ENCODE data around the gene SCGN. TPM values are rescaled to one million over a fixed set of nuclear protein-coding genes. Genes with fewer than 3 reads are reported as not detected.

The SCGN gene
- total RNA-seq, 1 experiment from 2014 or later: not detected

GRCh38 chr6:25704001-25704400 is 52.0 kb downstream of the SCGN start:
- no peak for DNase-seq (ENCODE audit: low read depth)
- in situ Hi-C loops (cut with HindIII; ENCODE audit: low pct_unique_long_range_greater_than_20kb, low sequenced_read_pairs): no loop called here

DNA sequence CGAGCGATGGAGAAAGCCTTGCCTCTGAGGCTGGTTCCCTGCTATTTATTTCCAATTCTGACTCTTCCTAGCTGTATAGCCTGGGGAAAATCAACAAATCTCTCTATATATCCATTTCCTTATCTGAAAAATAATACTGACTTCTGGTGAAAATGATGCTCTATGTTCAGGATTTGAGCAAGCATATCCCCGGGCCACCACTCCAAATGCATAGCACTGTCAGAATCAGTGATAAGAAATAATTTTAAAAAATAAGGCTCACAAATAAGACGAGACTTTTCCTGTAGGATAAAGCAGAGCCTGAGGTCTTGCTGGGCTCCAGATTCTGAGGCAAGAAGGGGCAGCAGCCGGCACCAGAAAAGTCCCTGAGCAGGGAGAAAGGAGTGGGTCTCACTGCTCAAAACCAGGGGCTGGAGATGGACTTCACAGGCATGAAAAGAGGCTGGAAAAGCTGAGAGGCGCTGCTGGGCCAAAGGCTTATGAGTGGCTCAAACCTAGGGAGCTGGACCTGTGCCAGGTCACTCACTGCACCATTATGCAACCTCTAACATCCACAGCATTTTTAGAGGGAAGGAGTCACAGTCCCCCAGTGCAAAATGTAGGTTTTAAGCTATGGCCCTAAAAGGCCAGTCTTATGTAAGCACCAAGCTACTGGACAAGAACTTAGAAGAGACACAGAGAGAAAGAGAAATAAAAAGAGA is 54.4 kb downstream of the SCGN start:
- DNase-seq (ENCODE audit: low read depth): no peak
- in situ Hi-C loops (cut with HindIII; ENCODE audit: low pct_unique_long_range_greater_than_20kb, low sequenced_read_pairs): no loop called here

- no peak for DNase-seq (ENCODE audit: low read depth)
- in situ Hi-C loops (cut with HindIII; ENCODE audit: low pct_unique_long_range_greater_than_20kb, low sequenced_read_pairs): no loop called here
Measured at GRCh38 chr6:25709761-25710160, 57.7 kb downstream of the SCGN start.

GRCh38 chr6:25710287-25710686 is 58.3 kb downstream of the SCGN start:
- in situ Hi-C loops (cut with HindIII; ENCODE audit: low pct_unique_long_range_greater_than_20kb, low sequenced_read_pairs): no loop called here
- DNase-seq (ENCODE audit: low read depth): no peak

DNA sequence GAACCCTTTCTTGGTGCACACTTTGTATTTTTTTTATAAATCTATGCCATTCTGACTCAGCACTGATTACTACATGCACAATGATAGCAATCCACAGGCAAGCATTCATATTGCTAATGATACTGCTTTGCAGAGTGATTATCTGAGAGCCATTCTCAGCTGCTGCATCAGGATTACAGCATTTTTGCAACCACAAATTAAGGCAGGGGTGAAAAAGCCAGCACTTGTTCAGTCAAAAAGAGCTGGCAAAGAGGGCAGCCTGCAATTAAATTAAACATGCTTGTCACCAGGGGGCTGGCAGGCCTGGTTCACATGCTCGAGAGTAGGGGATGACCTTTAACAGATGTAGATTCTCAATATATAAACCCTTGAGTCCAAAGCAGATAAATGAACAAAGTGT is 61.8 kb downstream of the SCGN start:
- in situ Hi-C loops (cut with HindIII; ENCODE audit: low pct_unique_long_range_greater_than_20kb, low sequenced_read_pairs): no loop called here

DNA sequence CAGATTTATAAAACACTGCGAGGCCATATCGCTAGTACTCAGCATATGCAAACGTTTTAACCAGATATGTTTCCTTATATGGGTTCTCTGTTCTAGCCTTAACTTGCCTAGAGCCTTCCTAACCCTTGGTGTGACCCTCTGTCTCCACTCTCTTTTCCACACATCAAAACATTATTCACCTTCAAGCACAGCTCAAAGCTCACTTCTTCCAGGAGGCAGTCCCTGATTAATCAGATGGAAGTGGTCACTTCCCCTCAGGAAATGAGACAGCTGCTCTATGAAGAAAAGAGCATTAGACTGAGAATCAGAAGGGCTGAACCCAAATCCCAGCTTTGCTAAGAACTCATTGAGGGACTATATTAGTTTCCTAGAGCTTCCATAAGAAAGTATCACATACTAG is 62.8 kb downstream of the SCGN start:
- in situ Hi-C loops (cut with HindIII; ENCODE audit: low pct_unique_long_range_greater_than_20kb, low sequenced_read_pairs): no loop called here
- no peak for DNase-seq (ENCODE audit: low read depth)

More for the DNA sequence above, 61.8 kb downstream of the SCGN start:
- no peak for DNase-seq (ENCODE audit: low read depth)

DNA sequence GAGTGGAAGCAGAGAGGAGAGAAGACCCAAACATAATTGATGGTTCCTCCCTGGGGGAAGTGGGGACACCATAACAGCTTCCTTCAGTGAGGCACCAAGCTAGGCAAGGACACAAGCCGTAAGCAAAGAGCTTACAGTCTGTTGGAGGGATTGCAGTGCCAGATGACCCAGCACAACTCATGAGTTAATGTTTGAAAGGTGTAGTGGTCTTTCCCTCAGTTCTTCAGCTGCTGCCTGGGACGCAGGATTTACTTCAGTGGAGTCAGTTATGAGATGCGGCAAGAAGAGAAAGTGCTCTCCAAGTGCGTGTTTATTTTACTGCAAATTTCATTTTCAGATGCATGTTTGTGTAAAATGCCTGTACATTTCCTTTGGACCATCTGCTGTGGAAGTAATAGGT is 63.8 kb downstream of the SCGN start:
- in situ Hi-C loops (cut with HindIII; ENCODE audit: low pct_unique_long_range_greater_than_20kb, low sequenced_read_pairs): no loop called here
- DNase-seq (ENCODE audit: low read depth): no peak

- DNase-seq (ENCODE audit: low read depth): peak; percentile 21
- in situ Hi-C loops (cut with HindIII; ENCODE audit: low pct_unique_long_range_greater_than_20kb, low sequenced_read_pairs): no loop called here
Measured at GRCh38 chr6:25717866-25718740, 66.1 kb downstream of the SCGN start.

- no peak for DNase-seq (ENCODE audit: low read depth)
- in situ Hi-C loops (cut with HindIII; ENCODE audit: low pct_unique_long_range_greater_than_20kb, low sequenced_read_pairs): no loop called here
Measured at GRCh38 chr6:25726122-25726911, 74.3 kb downstream of the SCGN start.

GRCh38 chr6:25727028-25727427 is 75.0 kb downstream of the SCGN start:
- DNase-seq (ENCODE audit: low read depth): no peak
- in situ Hi-C loops (cut with HindIII; ENCODE audit: low pct_unique_long_range_greater_than_20kb, low sequenced_read_pairs): no loop called here

DNA sequence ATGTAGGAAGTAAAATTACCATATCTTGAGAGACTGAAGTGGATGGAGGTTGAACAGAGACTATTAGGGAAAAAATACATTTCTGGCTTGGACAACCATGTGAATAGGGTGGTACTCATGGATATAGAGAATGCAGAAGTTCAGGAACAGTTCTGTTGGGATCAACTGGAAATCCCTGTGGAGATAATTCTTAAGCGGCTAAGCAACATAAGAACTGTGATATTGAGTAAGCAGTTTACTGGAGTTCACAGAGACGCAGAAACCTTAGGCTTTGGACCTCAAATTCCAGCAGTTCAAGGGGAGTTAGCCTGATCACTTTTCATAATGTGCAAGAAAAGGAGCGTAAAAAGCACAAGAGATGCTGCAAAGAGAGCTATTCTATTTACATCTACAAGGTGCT is 78.9 kb downstream of the SCGN start:
- in situ Hi-C loops (cut with HindIII; ENCODE audit: low pct_unique_long_range_greater_than_20kb, low sequenced_read_pairs): no loop called here
- no peak for DNase-seq (ENCODE audit: low read depth)

- in situ Hi-C loops (cut with HindIII; ENCODE audit: low pct_unique_long_range_greater_than_20kb, low sequenced_read_pairs): no loop called here
- no peak for DNase-seq (ENCODE audit: low read depth)
Measured at GRCh38 chr6:25731721-25732120, 79.7 kb downstream of the SCGN start.

DNA sequence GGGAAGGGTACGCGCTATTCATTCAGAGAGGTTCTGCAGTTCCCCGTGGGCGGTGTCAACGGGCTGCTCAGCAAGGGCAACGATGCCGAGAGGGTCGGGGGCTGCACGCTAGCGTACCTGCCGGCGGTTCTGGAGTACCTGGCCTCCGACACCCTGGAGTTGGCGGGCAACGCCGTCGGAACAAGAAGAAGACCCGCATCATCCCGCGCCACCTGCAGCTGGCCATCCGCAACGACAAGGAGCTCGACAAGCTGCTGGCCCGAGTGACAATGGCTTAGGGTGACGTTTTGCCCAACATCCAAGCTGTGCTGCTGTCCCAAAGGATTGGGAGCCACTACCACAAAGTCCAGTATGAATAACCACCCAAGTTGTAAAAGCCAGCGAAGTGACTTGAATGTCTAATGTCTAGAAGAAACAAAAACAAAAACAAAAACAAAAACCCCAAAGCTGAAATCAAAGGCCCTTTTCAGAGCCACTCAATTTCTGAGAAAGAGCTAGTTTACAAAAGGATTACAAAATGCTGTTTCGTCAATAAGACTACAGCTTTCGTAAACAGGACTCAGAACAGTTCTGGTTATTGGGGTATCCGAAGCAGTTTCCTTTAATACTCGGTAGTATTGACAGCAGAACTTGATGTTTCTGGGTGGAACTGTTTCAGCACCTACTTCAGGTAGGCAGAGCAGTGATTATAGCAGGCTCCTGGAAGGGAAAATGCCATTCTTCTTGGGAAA is 80.6 kb downstream of the SCGN start:
- in situ Hi-C loops (cut with HindIII; ENCODE audit: low pct_unique_long_range_greater_than_20kb, low sequenced_read_pairs): no loop called here
- DNase-seq (ENCODE audit: low read depth): no peak

- no peak for DNase-seq (ENCODE audit: low read depth)
- in situ Hi-C loops (cut with HindIII; ENCODE audit: low pct_unique_long_range_greater_than_20kb, low sequenced_read_pairs): no loop called here
Measured at GRCh38 chr6:25735261-25735660, 83.2 kb downstream of the SCGN start.

DNA sequence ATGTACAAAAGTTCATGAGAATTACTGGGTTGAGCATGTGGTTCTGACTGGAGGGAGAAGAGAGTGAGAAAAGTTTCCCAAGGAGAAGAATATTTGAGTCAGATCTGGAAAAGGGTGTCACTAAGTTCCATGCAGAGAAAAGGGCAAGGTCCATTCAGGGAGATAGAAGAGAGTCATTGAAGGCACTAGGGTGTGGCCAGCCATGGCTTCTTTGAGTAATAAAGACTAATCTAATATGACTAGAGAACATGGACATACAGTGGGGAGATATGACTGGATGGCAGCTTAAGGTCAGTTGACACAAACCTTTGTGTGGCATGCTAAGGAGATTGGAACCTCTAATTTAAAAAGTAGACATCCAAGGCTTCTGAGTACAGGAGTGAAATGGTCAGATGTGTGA is 91.9 kb downstream of the SCGN start:
- DNase-seq (ENCODE audit: low read depth): no peak
- in situ Hi-C loops (cut with HindIII; ENCODE audit: low pct_unique_long_range_greater_than_20kb, low sequenced_read_pairs): no loop called here

DNA sequence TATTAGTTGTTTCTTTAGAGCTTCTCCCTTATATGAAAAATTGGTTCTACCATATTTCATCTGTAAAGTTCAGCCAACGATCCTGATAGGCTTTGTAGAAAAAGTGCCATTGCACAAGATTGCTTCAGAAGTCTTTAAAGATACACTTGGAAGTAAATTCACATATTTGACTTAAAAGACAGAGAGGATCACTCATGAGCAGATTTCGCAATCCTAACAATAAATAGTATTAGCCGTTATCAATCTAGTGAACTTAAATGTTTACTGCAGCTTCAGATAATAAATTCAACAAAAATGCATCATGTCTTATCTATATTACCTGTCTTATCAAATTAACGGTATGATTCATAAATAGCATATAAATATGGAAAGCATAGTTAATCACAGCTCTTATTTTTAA is 93.8 kb downstream of the SCGN start:
- in situ Hi-C loops (cut with HindIII; ENCODE audit: low pct_unique_long_range_greater_than_20kb, low sequenced_read_pairs): no loop called here
- DNase-seq (ENCODE audit: low read depth): no peak

- DNase-seq (ENCODE audit: low read depth): no peak
- in situ Hi-C loops (cut with HindIII; ENCODE audit: low pct_unique_long_range_greater_than_20kb, low sequenced_read_pairs): no loop called here
Measured at GRCh38 chr6:25746968-25747367, 95.0 kb downstream of the SCGN start.

DNA sequence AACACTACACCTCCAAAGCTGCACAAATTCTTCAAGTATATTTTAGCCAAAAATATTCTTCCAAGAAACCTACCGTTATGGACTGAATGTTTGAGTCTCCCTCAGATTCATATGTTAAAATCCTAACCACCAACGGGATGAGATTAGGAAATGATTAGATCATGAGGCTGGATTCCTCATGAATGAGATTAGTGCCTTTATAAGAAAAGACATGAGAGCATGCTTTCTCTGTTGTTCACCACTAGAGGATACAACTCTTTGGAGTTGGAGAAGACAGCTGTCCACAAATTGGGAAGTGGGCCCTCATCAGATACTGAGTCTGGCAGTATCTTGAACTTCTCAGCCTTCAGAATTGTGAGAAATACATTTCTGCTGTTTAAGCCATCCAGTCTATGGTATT is 95.5 kb downstream of the SCGN start:
- DNase-seq (ENCODE audit: low read depth): no peak
- in situ Hi-C loops (cut with HindIII; ENCODE audit: low pct_unique_long_range_greater_than_20kb, low sequenced_read_pairs): no loop called here
